ENCODE data around the gene MUC22.

GRCh38 chr6:31040801-31041200 lies 30.5 kb downstream of the MUC22 start:
- no peak for TF ChIP-seq SUZ12 (IDR thresholded peaks at IDR 0.05; ENCODE audit: extremely low read depth, insufficient read depth, insufficient read length)
- TF ChIP-seq YY1 (IDR thresholded peaks at IDR 0.05; ENCODE audit: insufficient read depth, insufficient read length) = no peak
- TF ChIP-seq ZNF274 (IDR thresholded peaks at IDR 0.05; ENCODE audit: low read depth, low read length) = no peak
